GM21423 (cell line): ENCODE results near the gene SMARCA5.

Experiments used
- ATAC-seq: cut with Tn5 transposase; IDR thresholded peaks from one replicate; pipeline ENCODE4 v1.9.1; 2021; ENCODE audit warnings: mild to moderate bottlenecking, moderate library complexity; ENCODE audit not compliant: unreplicated experiment

Gene SMARCA5

GRCh38 chr4:143531380-143531779, 17.9 kb downstream of the SMARCA5 start:
- ATAC-seq = no peak

GRCh38 chr4:143531788-143532491, 18.4 kb downstream of the SMARCA5 start:
- ATAC-seq = no peak

- ATAC-seq = peak; percentile 57
Observed at GRCh38 chr4:143538979-143539669, 25.6 kb downstream of the SMARCA5 start.

GRCh38 chr4:143539670-143540023, 26.1 kb downstream of the SMARCA5 start:
- ATAC-seq = no peak

- no peak for ATAC-seq
Observed at GRCh38 chr4:143549928-143550327, 36.4 kb downstream of the SMARCA5 start.

GRCh38 chr4:143554728-143555597, 41.5 kb downstream of the SMARCA5 start:
- ATAC-seq = peak; percentile 50

GRCh38 chr4:143555676-143556075, 42.2 kb downstream of the SMARCA5 start:
- ATAC-seq = no peak

- ATAC-seq = no peak
Observed at GRCh38 chr4:143558286-143558685, 44.8 kb downstream of the SMARCA5 start.

- ATAC-seq = peak; percentile 88
Observed at GRCh38 chr4:143558823-143559756, 45.6 kb downstream of the SMARCA5 start.

GRCh38 chr4:143559757-143560147, 46.2 kb downstream of the SMARCA5 start:
- no peak for ATAC-seq

GRCh38 chr4:143564472-143564871, 51.0 kb downstream of the SMARCA5 start:
- ATAC-seq = no peak

- ATAC-seq = no peak
Observed at GRCh38 chr4:143575331-143575730, 61.8 kb downstream of the SMARCA5 start.

GRCh38 chr4:143581331-143581946, 67.9 kb downstream of the SMARCA5 start:
- no peak for ATAC-seq

- no peak for ATAC-seq
Observed at GRCh38 chr4:143585548-143585947, 72.0 kb downstream of the SMARCA5 start.

- ATAC-seq = no peak
Observed at GRCh38 chr4:143586080-143586479, 72.6 kb downstream of the SMARCA5 start.

GRCh38 chr4:143587703-143588102, 74.2 kb downstream of the SMARCA5 start:
- ATAC-seq = no peak

- no peak for ATAC-seq
Observed at GRCh38 chr4:143597276-143597675, 83.8 kb downstream of the SMARCA5 start.

- no peak for ATAC-seq
Observed at GRCh38 chr4:143598816-143599215, 85.3 kb downstream of the SMARCA5 start.

- no peak for ATAC-seq
Observed at GRCh38 chr4:143599827-143600226, 86.3 kb downstream of the SMARCA5 start.

GRCh38 chr4:143606480-143606879, 93.0 kb downstream of the SMARCA5 start:
- ATAC-seq = no peak
